CD4-positive, alpha-beta T cell (primary cell): ENCODE data around the gene ME1. TPM values are rescaled to one million over a fixed set of nuclear protein-coding genes. Genes with fewer than 3 reads are reported as not detected.

Experiments
- ATAC-seq: fragments of 200-7000 bp; cut with Tn5 transposase; one replicate; pipeline ENCODE4 v1.10.0; 2022; ENCODE audit warnings: mild to moderate bottlenecking; ENCODE audit not compliant: poor library complexity
- CTCF ChIA-PET: fragments of 350-600 bp; sonication (Branson Sonifier 250); formaldehyde crosslinking; loops from one replicate; lab custom pipeline; 2021; ENCODE audit warnings: antibody characterized with exemption, inconsistent platforms; lab: Charles Lee
- POLR2A ChIA-PET: fragments of 350-600 bp; sonication (Branson Sonifier 250); formaldehyde crosslinking; loops from one replicate; lab custom pipeline; 2021; ENCODE audit warnings: antibody characterized with exemption, inconsistent platforms; lab: Charles Lee
- DNase-seq, 14 experiments: peaks; one replicate each; pipeline ENCODE4 v3.0.0-alpha.2; 2013 to 2020; ENCODE audit warnings: mixed read lengths in 2 of 14
- H3K27ac ChIP-seq, 2 donors: one replicate each; pipeline versions ENCODE4 v1.5.1 to v1.7.0; 2013; ENCODE audit warnings: low read length in 2 of 2, low read depth in 1 of 2, mild to moderate bottlenecking in 1 of 2
- H3K27me3 ChIP-seq, 2 experiments: 1 replicate in 1 of 2; 2 replicates in 1 of 2; pipeline versions ENCODE4 v1.6.1 to v1.7.0; 2013; ENCODE audit warnings: low read length in 2 of 2, control low read depth in 1 of 2, mild to moderate bottlenecking in 1 of 2, moderate library complexity in 1 of 2; ENCODE audit not compliant: insufficient read depth in 2 of 2, control insufficient read depth in 1 of 2
- H3K36me3 ChIP-seq: one replicate; pipeline ENCODE4 v1.6.1; 2013; ENCODE audit warnings: low read length, control low read depth; ENCODE audit not compliant: insufficient read depth
- H3K4me1 ChIP-seq: one replicate; pipeline ENCODE4 v1.6.1; 2013; ENCODE audit warnings: low read length, control low read depth; ENCODE audit not compliant: insufficient read depth
- H3K4me3 ChIP-seq: one replicate; pipeline ENCODE4 v1.5.1; 2013; ENCODE audit warnings: mild to moderate bottlenecking, low read length, moderate library complexity
- H3K9me3 ChIP-seq, 2 experiments: 1 replicate in 1 of 2; 2 replicates in 1 of 2; pipeline versions ENCODE4 v1.6.1 to v1.7.0; 2013; ENCODE audit warnings: low read length in 2 of 2, mild to moderate bottlenecking in 2 of 2, control low read depth in 1 of 2, moderate library complexity in 1 of 2; ENCODE audit not compliant: control insufficient read depth in 1 of 2, insufficient read depth in 1 of 2
- H3K27ac Mint-ChIP-seq: one replicate; pipeline ENCODE4 v1.8.0; 2020; ENCODE audit warnings: mixed read lengths
- H3K27me3 Mint-ChIP-seq: one replicate; pipeline ENCODE4 v1.8.0; 2021; ENCODE audit warnings: mixed read lengths
- H3K36me3 Mint-ChIP-seq: one replicate; pipeline ENCODE4 v1.8.0; 2021; ENCODE audit warnings: low read depth, mixed read lengths
- H3K4me1 Mint-ChIP-seq: one replicate; pipeline ENCODE4 v1.8.0; 2021; ENCODE audit warnings: low read depth, mixed read lengths
- H3K4me3 Mint-ChIP-seq: one replicate; pipeline ENCODE4 v1.8.0; 2020; ENCODE audit warnings: mild to moderate bottlenecking, mixed read lengths
- H3K9me3 Mint-ChIP-seq: one replicate; pipeline ENCODE4 v1.8.0; 2020; ENCODE audit warnings: mixed read lengths
- CTCF ChIP-seq: fragments of 200-600 bp; IDR thresholded peaks from one replicate; pipeline ENCODE4 v1.8.0; 2022; ENCODE audit warnings: antibody characterized with exemption, mild to moderate bottlenecking
- intact Hi-C, 2 experiments: fragments of 100-400 bp; cut with DNase I in 1 of 2; cut with micrococcal nuclease in 1 of 2; formaldehyde crosslinking; loops; one replicate each; pipeline versions ENCODE4 v1.15.1 to v1.9.0; 2023 to 2025; cut with DNase I, micrococcal nuclease
- total RNA-seq, 174 experiments: library from RNA in 2 of 174; stranded (reverse) in 2 of 174; gene quantifications; one replicate each; pipeline ENCODE4 v1.2.3 and lab custom pipeline; 2021 to 2026

ME1 gene
- total RNA-seq, 2 experiments from 2014 or later: not detected

- POLR2A ChIA-PET: no interaction called here
- no peak overlapping the region for H3K4me3 Mint-ChIP-seq
- Histone ChIP-seq H3K4me3 (no peak overlapping the region), H3K27me3 (no peaks in the 10 kb centered on the region), H3K4me1 (no peaks in the 10 kb centered on the region), H3K36me3 (no peaks in the 10 kb centered on the region), H3K9me3 (no peaks in the 10 kb centered on the region), H3K27ac (no peak overlapping the region)
- no peaks in the 10 kb centered on the region for H3K4me1 Mint-ChIP-seq
- no peak overlapping the region for H3K27ac Mint-ChIP-seq
- no peaks in the 10 kb centered on the region for H3K9me3 Mint-ChIP-seq
- DNase-seq (no peak), ATAC-seq (no peak)
- intact Hi-C loops: no loop called here
- H3K36me3 Mint-ChIP-seq: no peaks in the 10 kb centered on the region
- peaks cover 3% of the 10 kb centered on the region for H3K27me3 Mint-ChIP-seq
- CTCF ChIA-PET: no interaction called here
- no peak for TF ChIP-seq CTCF
These were observed 45.4 kb downstream of the ME1 start for GRCh38 chr6:83385473-83385872.

DNA sequence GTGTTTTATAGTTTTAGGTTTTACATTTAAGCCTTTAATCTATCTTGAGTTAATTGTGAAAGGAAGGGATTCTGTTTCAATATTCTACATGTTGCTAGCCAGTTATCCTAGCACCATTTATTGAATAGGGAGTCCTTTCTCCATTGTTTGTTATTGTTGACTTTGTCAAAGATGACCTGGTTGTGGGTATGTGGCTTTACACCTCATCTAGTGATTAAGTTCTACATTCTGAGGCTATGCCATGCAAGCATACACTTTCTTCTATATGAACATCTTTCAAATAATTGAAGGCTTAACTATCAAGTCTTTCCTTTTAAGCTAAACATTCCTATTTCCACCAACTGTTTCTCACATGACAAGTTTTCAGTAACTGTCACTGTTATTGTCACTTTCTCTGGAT, 46.1 kb downstream of the ME1 start:
- Histone ChIP-seq H3K4me1 (no peaks in the 10 kb centered on the region), H3K27me3 (no peaks in the 10 kb centered on the region), H3K36me3 (no peaks in the 10 kb centered on the region), H3K27ac (no peak overlapping the region), H3K4me3 (no peak overlapping the region), H3K9me3 (no peaks in the 10 kb centered on the region)
- Mint-ChIP-seq H3K4me3 (no peak overlapping the region), H3K4me1 (no peaks in the 10 kb centered on the region), H3K36me3 (no peaks in the 10 kb centered on the region), H3K27ac (no peak overlapping the region), H3K27me3 (peaks cover 3% of the 10 kb centered on the region), H3K9me3 (no peaks in the 10 kb centered on the region)
- ChIA-PET POLR2A (no interaction called here), CTCF (no interaction called here)
- ATAC-seq (no peak), DNase-seq (no peak)
- intact Hi-C loops: no loop called here
- TF ChIP-seq CTCF: no peak

- no peaks in the 10 kb centered on the region for H3K4me1 ChIP-seq
- no peak for TF ChIP-seq CTCF
- no peak for DNase-seq
- no peak overlapping the region for H3K4me3 Mint-ChIP-seq
- H3K9me3 ChIP-seq: no peaks in the 10 kb centered on the region
- H3K27me3 Mint-ChIP-seq: no peaks in the 10 kb centered on the region
- ChIA-PET POLR2A (no interaction called here), CTCF (no interaction called here)
- intact Hi-C loops: no loop called here
- no peaks in the 10 kb centered on the region for H3K36me3 Mint-ChIP-seq
- no peaks in the 10 kb centered on the region for H3K4me1 Mint-ChIP-seq
- no peaks in the 10 kb centered on the region for H3K36me3 ChIP-seq
- no peaks in the 10 kb centered on the region for H3K27me3 ChIP-seq
- no peaks in the 10 kb centered on the region for H3K9me3 Mint-ChIP-seq
- ATAC-seq: no peak
- no peak overlapping the region for H3K27ac ChIP-seq
- H3K27ac Mint-ChIP-seq: no peak overlapping the region
- H3K4me3 ChIP-seq: no peak overlapping the region
These were observed 48.9 kb downstream of the ME1 start for GRCh38 chr6:83381949-83382348.
